ENCODE measurements around the gene KDM8. TPM values are rescaled to one million over a fixed set of nuclear protein-coding genes. Genes with fewer than 3 reads are reported as not detected.

KDM8 gene
- total RNA-seq, 4 donors from 2014 or later, result 4.4 to 14.2 (median 9.2) TPM

- peak; percentile 68 for DNase-seq
- no peaks in the 10 kb centered on the region for H3K27me3 ChIP-seq
- intact Hi-C loops (cut with DNase I; ENCODE audit: low total_unique reads), result no loop called here
- no peaks in the 10 kb centered on the region for H3K36me3 ChIP-seq
- 65 to 73% methylated on average over 2 to 26 of the region's 26 CpGs for WGBS, 2 donors (ENCODE audit: low coverage in 1 of 2)
- peak overlapping the region; percentile 56 to 75 (median 62) for H3K27ac ChIP-seq
- TF ChIP-seq POLR2A (IDR thresholded peaks at IDR 0.05) (no peak), CTCF (IDR thresholded peaks at IDR 0.05) (no peak), POLR2AphosphoS5 (IDR thresholded peaks at IDR 0.05) (peak in 1 of 3 donors; percentile 8), EP300 (IDR thresholded peaks at IDR 0.05; ENCODE audit: low read depth) (no peak)
- peaks cover 31 to 77% (median 55%) of the 10 kb centered on the region in 4 donors for H3K4me1 ChIP-seq
- H3K9me3 ChIP-seq, result no peaks in the 10 kb centered on the region
- no peak overlapping the region for H3K4me3 ChIP-seq
- in situ Hi-C loops (cut with MboI; ENCODE audit: low pct_ligation_motif_present in 1 of 4, low pct_unique_long_range_greater_than_20kb in 1 of 4, low sequenced_read_pairs in 3 of 4), result loop anchor here (10.0 to 25.0 kb wide), 3 partner anchors 83 to 133 kb away; partner anchors contain the start of gene IL4R (in 1 of the 4)
Observed at GRCh38 chr16:27232061-27232900, 29.0 kb downstream of the KDM8 start.

- peaks cover 37 to 83% (median 59%) of the 10 kb centered on the region in 4 donors for H3K4me1 ChIP-seq
- intact Hi-C loops (cut with DNase I; ENCODE audit: low total_unique reads) (no loop called here), in situ Hi-C loops (cut with MboI; ENCODE audit: low pct_ligation_motif_present in 1 of 4, low pct_unique_long_range_greater_than_20kb in 1 of 4, low sequenced_read_pairs in 3 of 4) (loop anchor here (10.0 to 25.0 kb wide), 3 partner anchors 82 to 132 kb away; partner anchors contain the start of gene IL4R (in 1 of the 4))
- TF ChIP-seq CTCF (IDR thresholded peaks at IDR 0.05), result peak in 2 of 5 experiments; percentile 35 to 40
- no peak for TF ChIP-seq POLR2AphosphoS5 (IDR thresholded peaks at IDR 0.05)
- no peak for TF ChIP-seq EP300 (IDR thresholded peaks at IDR 0.05; ENCODE audit: low read depth)
- TF ChIP-seq POLR2A (IDR thresholded peaks at IDR 0.05), result no peak
- H3K27me3 ChIP-seq, result no peaks in the 10 kb centered on the region
- no peak for DNase-seq
- H3K36me3 ChIP-seq, result no peaks in the 10 kb centered on the region
- no peak overlapping the region for H3K4me3 ChIP-seq
- H3K27ac ChIP-seq, result peak overlapping the region; percentile 56 to 75 (median 62)
- WGBS, 2 donors (ENCODE audit: low coverage in 1 of 2), result 63 to 67% methylated on average over 5 to 13 of the region's 13 CpGs
- no peaks in the 10 kb centered on the region for H3K9me3 ChIP-seq
Observed at GRCh38 chr16:27232901-27233625, 29.7 kb downstream of the KDM8 start.

GRCh38 chr16:27233731-27234130, 30.4 kb downstream of the KDM8 start:
- Histone ChIP-seq H3K9me3 (no peaks in the 10 kb centered on the region), H3K4me3 (no peak overlapping the region), H3K4me1 (peaks cover 39 to 90% (median 62%) of the 10 kb centered on the region in 4 donors), H3K27ac (peak overlapping the region in 2 of 4 donors; percentile 82 to 83), H3K27me3 (no peaks in the 10 kb centered on the region), H3K36me3 (no peaks in the 10 kb centered on the region)
- in situ Hi-C loops (cut with MboI; ENCODE audit: low pct_ligation_motif_present in 1 of 4, low pct_unique_long_range_greater_than_20kb in 1 of 4, low sequenced_read_pairs in 3 of 4) (loop anchor here (10.0 to 25.0 kb wide), 3 partner anchors 81 to 131 kb away; partner anchors contain the start of gene IL4R (in 1 of the 4)), intact Hi-C loops (cut with DNase I; ENCODE audit: low total_unique reads) (no loop called here)
- no peak for DNase-seq
- WGBS, 2 donors (ENCODE audit: low coverage in 1 of 2), result 79% methylated on average over 6 of the region's 6 CpGs; no CpG with 5 or more reads in 1 of the 2 donors
- TF ChIP-seq CTCF (IDR thresholded peaks at IDR 0.05) (no peak), POLR2AphosphoS5 (IDR thresholded peaks at IDR 0.05) (no peak), POLR2A (IDR thresholded peaks at IDR 0.05) (no peak)

- TF ChIP-seq EP300 (IDR thresholded peaks at IDR 0.05; ENCODE audit: low read depth) (no peak), POLR2AphosphoS5 (IDR thresholded peaks at IDR 0.05) (no peak), CTCF (IDR thresholded peaks at IDR 0.05) (no peak), POLR2A (IDR thresholded peaks at IDR 0.05) (no peak)
- Histone ChIP-seq H3K4me1 (peaks cover 37 to 90% (median 62%) of the 10 kb centered on the region in 4 donors), H3K9me3 (no peaks in the 10 kb centered on the region), H3K27me3 (no peaks in the 10 kb centered on the region), H3K27ac (peak overlapping the region; percentile 77 to 90 (median 82)), H3K36me3 (no peaks in the 10 kb centered on the region), H3K4me3 (no peak overlapping the region)
- 90% methylated on average over 8 of the region's 8 CpGs; no CpG with 5 or more reads in 1 of the 2 donors for WGBS, 2 donors (ENCODE audit: low coverage in 1 of 2)
- DNase-seq, result no peak
- in situ Hi-C loops (cut with MboI; ENCODE audit: low pct_ligation_motif_present in 1 of 4, low pct_unique_long_range_greater_than_20kb in 1 of 4, low sequenced_read_pairs in 3 of 4) (loop anchor here (10.0 to 25.0 kb wide), 3 partner anchors 81 to 131 kb away; partner anchors contain the start of gene IL4R (in 1 of the 4)), intact Hi-C loops (cut with DNase I; ENCODE audit: low total_unique reads) (no loop called here)
Observed at GRCh38 chr16:27234171-27234570, 30.8 kb downstream of the KDM8 start.

All from transverse colon (tissue), 4 donors.